Adrenal gland (tissue), 5 donors: Measurements from ENCODE around the gene MOB1A.

ENCODE experiments used
- POLR2A ChIP-seq, 2 donors: fragments of 450-650 bp; IDR thresholded peaks; one replicate each; pipeline ENCODE4 v1.6.1; 2017; ENCODE audit warnings: antibody characterized with exemption in 2 of 2, mild to moderate bottlenecking in 2 of 2, moderate library complexity in 1 of 2
- TF ChIP-seq, protein P1 (sequence below), 6 experiments: fragments of 450-650 bp in 4 of 6; fragments of 200-600 bp in 2 of 6; sonication (generic) in 1 of 6; IDR thresholded peaks; 1 replicate in 5 of 6; 2 replicates in 1 of 6; pipeline versions ENCODE4 v1.5.1 to v1.8.0; 2016 to 2021; ENCODE audit warnings: antibody characterized with exemption in 6 of 6, mild to moderate bottlenecking in 2 of 6, moderate library complexity in 1 of 6
- donor health status: DM: no; HTN: no; CAD: no.

DNA sequence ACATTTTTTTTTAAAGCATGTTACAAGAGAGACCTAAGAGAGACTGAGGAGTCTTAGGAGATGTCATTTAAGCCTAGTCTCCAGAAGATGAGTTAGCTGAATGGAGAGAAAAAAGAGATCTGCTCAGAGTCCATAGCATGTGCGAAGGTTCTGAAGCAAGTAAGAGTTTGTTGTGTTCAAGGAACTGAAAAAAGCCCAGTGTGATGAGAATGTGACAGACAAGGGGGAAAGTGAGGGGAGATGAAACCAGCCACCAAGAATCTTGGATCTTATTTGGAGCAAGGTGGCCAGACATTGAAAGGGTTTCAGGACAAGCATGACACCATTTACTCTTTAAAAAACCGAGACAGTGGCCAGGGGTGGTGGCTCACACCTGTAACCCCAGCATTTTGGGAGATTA, 5.2 kb upstream of the MOB1A start:
- TF ChIP-seq, protein P1, sequence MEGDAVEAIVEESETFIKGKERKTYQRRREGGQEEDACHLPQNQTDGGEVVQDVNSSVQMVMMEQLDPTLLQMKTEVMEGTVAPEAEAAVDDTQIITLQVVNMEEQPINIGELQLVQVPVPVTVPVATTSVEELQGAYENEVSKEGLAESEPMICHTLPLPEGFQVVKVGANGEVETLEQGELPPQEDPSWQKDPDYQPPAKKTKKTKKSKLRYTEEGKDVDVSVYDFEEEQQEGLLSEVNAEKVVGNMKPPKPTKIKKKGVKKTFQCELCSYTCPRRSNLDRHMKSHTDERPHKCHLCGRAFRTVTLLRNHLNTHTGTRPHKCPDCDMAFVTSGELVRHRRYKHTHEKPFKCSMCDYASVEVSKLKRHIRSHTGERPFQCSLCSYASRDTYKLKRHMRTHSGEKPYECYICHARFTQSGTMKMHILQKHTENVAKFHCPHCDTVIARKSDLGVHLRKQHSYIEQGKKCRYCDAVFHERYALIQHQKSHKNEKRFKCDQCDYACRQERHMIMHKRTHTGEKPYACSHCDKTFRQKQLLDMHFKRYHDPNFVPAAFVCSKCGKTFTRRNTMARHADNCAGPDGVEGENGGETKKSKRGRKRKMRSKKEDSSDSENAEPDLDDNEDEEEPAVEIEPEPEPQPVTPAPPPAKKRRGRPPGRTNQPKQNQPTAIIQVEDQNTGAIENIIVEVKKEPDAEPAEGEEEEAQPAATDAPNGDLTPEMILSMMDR (IDR thresholded peaks at IDR 0.05): no peak
- no peak for TF ChIP-seq POLR2A (IDR thresholded peaks at IDR 0.05)
